CD4-positive, alpha-beta memory T cell (primary cell): ENCODE results near the gene WDR26. TPM values are rescaled to one million over a fixed set of nuclear protein-coding genes. Genes with fewer than 3 reads are reported as not detected.

Experiments used
- CTCF ChIA-PET: fragments of 350-600 bp; sonication (Branson Sonifier 250); formaldehyde crosslinking; loops from one replicate; lab custom pipeline; 2021; ENCODE audit warnings: inconsistent platforms; ENCODE audit not compliant: partially characterized antibody; lab: Charles Lee
- POLR2A ChIA-PET: fragments of 350-600 bp; sonication (Branson Sonifier 250); formaldehyde crosslinking; loops from one replicate; lab custom pipeline; 2021; ENCODE audit not compliant: partially characterized antibody; lab: Charles Lee
- DNase-seq, 5 donors: peaks; one replicate each; pipeline versions ENCODE4 v3.0.0 to v3.0.0-alpha.2; 2020 to 2022; ENCODE audit warnings: mixed read lengths in 1 of 5
- H3K27ac ChIP-seq: one replicate; pipeline ENCODE4 v1.7.0; 2013; ENCODE audit warnings: low read depth, low read length
- H3K27me3 ChIP-seq: 2 replicates; pipeline ENCODE4 v1.7.0; 2013; ENCODE audit warnings: mild to moderate bottlenecking, low read length, moderate library complexity; ENCODE audit not compliant: insufficient read depth
- H3K36me3 ChIP-seq: 2 replicates; pipeline ENCODE4 v1.7.0; 2013; ENCODE audit warnings: mild to moderate bottlenecking, low read length, moderate library complexity; ENCODE audit not compliant: insufficient read depth
- H3K4me1 ChIP-seq: 2 replicates; pipeline ENCODE4 v1.7.0; 2013; ENCODE audit warnings: mild to moderate bottlenecking, low read length, moderate library complexity; ENCODE audit not compliant: insufficient read depth
- H3K4me3 ChIP-seq, 2 donors: one replicate each; pipeline ENCODE4 v1.7.0; 2013; ENCODE audit warnings: low read length in 2 of 2, mild to moderate bottlenecking in 1 of 2
- H3K9me3 ChIP-seq, 2 donors: one replicate each; pipeline ENCODE4 v1.7.0; 2013; ENCODE audit warnings: low read length in 2 of 2, control low read depth in 1 of 2; ENCODE audit not compliant: control insufficient read depth in 1 of 2
- H3K27ac Mint-ChIP-seq, 7 donors: one replicate each; pipeline ENCODE4 v1.8.0; 2020 to 2021; ENCODE audit warnings: mixed read lengths in 7 of 7, mild to moderate bottlenecking in 6 of 7, inconsistent platforms in 3 of 7, moderate library complexity in 3 of 7
- H3K27me3 Mint-ChIP-seq, 2 donors: one replicate each; pipeline ENCODE4 v1.8.0; 2020 to 2021; ENCODE audit warnings: mixed read lengths in 2 of 2
- H3K36me3 Mint-ChIP-seq, 2 donors: one replicate each; pipeline ENCODE4 v1.8.0; 2020 to 2021; ENCODE audit warnings: mixed read lengths in 2 of 2, inconsistent platforms in 1 of 2, mild to moderate bottlenecking in 1 of 2
- H3K4me1 Mint-ChIP-seq, 4 donors: one replicate each; pipeline ENCODE4 v1.8.0; 2020 to 2021; ENCODE audit warnings: mixed read lengths in 4 of 4, mild to moderate bottlenecking in 1 of 4
- H3K4me3 Mint-ChIP-seq, 8 donors: one replicate each; pipeline ENCODE4 v1.8.0; 2020 to 2021; ENCODE audit warnings: mixed read lengths in 8 of 8, mild to moderate bottlenecking in 7 of 8, moderate library complexity in 6 of 8, inconsistent platforms in 3 of 8
- H3K9me3 Mint-ChIP-seq, 8 donors: one replicate each; pipeline ENCODE4 v1.8.0; 2020 to 2021; ENCODE audit warnings: mixed read lengths in 8 of 8, mild to moderate bottlenecking in 5 of 8, inconsistent platforms in 3 of 8, moderate library complexity in 1 of 8
- intact Hi-C: fragments of 100-400 bp; cut with micrococcal nuclease; formaldehyde crosslinking; loops from one replicate; pipeline ENCODE4 v1.15.1; 2023
- polyA plus RNA-seq, 2 donors: library from polyadenylated mRNA; unstranded; fragments of 300-500 nt; fragmentation: Illumina TruSeq; gene quantifications; one replicate each; pipeline ENCODE4 v1.2.3, GENCODE V29; 2021
- total RNA-seq, 2 experiments: library from RNA; stranded (reverse); gene quantifications; one replicate each; pipeline ENCODE4 v1.2.3, GENCODE V29; 2021

The WDR26 gene
- total and polyA plus RNA-seq, 4 experiments from 2014 or later: 2.9 to 123 (median 62.4) TPM

- H3K4me3 ChIP-seq: no peak overlapping the region
- no peaks in the 10 kb centered on the region for H3K36me3 ChIP-seq
- intact Hi-C loops: loop anchor here (10.0 kb wide), 1 partner anchor 54 kb away; no protein-coding TSS in a partner anchor
- no peaks in the 10 kb centered on the region for H3K27me3 ChIP-seq
- DNase-seq: no peak
- H3K4me3 Mint-ChIP-seq: no peak overlapping the region
- CTCF ChIA-PET: interaction anchor here (1.2 to 2.3 kb wide), 2 partner anchors 18 to 62 kb away, joined by 3 to 20 read pairs; no protein-coding TSS in a partner anchor
- H3K27ac Mint-ChIP-seq: no peak overlapping the region
- H3K4me1 Mint-ChIP-seq: peaks cover 17 to 35% (median 24%) of the 10 kb centered on the region in 4 donors
- H3K27me3 Mint-ChIP-seq: no peaks in the 10 kb centered on the region
- no peaks in the 10 kb centered on the region for H3K9me3 ChIP-seq
- peaks cover 27% of the 10 kb centered on the region for H3K4me1 ChIP-seq
- POLR2A ChIA-PET: no interaction called here
- H3K27ac ChIP-seq: no peak overlapping the region
- no peaks in the 10 kb centered on the region for H3K9me3 Mint-ChIP-seq
- peaks cover 9 to 13% of the 10 kb centered on the region in 2 donors for H3K36me3 Mint-ChIP-seq
Measured at GRCh38 chr1:224438989-224439388, 4.4 kb upstream of the WDR26 start.

DNA sequence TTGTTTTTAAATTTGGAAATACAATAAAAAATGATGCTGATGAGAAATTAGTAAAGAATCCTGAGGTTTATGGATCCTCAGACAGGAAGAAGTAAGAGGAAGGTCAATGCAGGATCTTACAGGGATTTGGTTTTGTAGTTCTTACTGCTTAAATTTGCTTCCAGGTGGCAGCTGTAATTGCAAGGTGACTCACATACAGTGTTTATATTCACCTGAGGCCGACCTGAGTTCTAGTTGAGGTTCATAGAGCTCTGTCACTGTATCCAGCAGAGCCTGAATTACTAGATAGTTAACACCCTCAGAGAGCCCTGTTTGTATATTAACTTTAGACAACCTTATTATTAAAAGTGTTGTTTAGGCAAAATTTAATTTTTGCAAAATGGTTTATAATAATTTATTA lies 1.4 kb upstream of the WDR26 start:
- ChIA-PET CTCF (interaction anchor here (0.8 to 9.7 kb wide), 2 partner anchors 11 to 21 kb away, joined by 3 to 79 read pairs; no protein-coding TSS in a partner anchor), POLR2A (interaction anchor here (1.5 to 7.6 kb wide), 3 partner anchors 49 to 322 kb away, joined by 4 to 43 read pairs (median 7); partner anchors contain the start of gene FBXO28)
- peak in 1 of 5 donors; percentile 43 for DNase-seq
- Histone ChIP-seq H3K9me3 (no peaks in the 10 kb centered on the region), H3K36me3 (no peaks in the 10 kb centered on the region), H3K4me1 (peaks cover 45% of the 10 kb centered on the region), H3K27ac (peak overlapping the region; percentile 94), H3K4me3 (peak overlapping the region; percentile 73 to 96), H3K27me3 (no peaks in the 10 kb centered on the region)
- Mint-ChIP-seq H3K4me3 (peak overlapping the region; percentile 93 to 97 (median 96)), H3K36me3 (peaks cover 4 to 24% of the 10 kb centered on the region in 2 donors), H3K4me1 (peaks cover 35 to 61% (median 42%) of the 10 kb centered on the region in 4 donors), H3K27me3 (no peaks in the 10 kb centered on the region), H3K27ac (peak overlapping the region; percentile 97 to 99 (median 99)), H3K9me3 (no peaks in the 10 kb centered on the region)
- intact Hi-C loops: loop anchor here (10.0 kb wide), 1 partner anchor 51 kb away; no protein-coding TSS in a partner anchor

DNA sequence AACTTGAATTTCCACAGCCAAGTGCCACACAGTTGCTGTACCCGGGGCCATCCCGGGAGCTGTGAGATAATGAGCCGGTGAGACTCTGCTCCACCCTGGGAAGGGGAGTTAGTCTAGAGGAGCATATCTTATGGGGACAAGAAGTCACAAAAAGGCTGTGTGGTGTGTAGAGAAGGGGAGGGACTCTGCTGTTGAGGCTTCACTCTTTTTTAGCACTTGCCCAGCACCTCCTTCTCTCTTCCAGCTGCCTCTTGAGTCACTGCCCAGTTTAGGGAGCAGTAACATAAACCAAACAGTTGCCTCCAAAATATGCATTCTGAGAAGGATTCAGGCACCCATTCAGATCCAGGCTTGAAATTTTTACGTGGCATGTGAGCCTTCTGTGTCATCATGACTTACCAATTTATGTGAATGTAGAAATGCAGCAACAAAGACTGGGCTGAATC lies 744 bp upstream of the WDR26 start:
- CTCF ChIA-PET: interaction anchor here (1.3 to 9.7 kb wide), 2 partner anchors 22 to 319 kb away, joined by 4 to 79 read pairs; no protein-coding TSS in a partner anchor
- no peaks in the 10 kb centered on the region for H3K27me3 Mint-ChIP-seq
- Histone ChIP-seq H3K4me3 (peak overlapping the region; percentile 73 to 96), H3K27ac (peak overlapping the region; percentile 94), H3K9me3 (no peaks in the 10 kb centered on the region), H3K27me3 (no peaks in the 10 kb centered on the region), H3K36me3 (no peaks in the 10 kb centered on the region), H3K4me1 (peaks cover 52% of the 10 kb centered on the region)
- intact Hi-C loops: loop anchor here (10.0 kb wide), 1 partner anchor 51 kb away; no protein-coding TSS in a partner anchor
- peaks cover 39 to 67% (median 48%) of the 10 kb centered on the region in 4 donors for H3K4me1 Mint-ChIP-seq
- H3K9me3 Mint-ChIP-seq: no peaks in the 10 kb centered on the region
- POLR2A ChIA-PET: interaction anchor here (0.7 to 7.6 kb wide), 14 partner anchors 8 to 321 kb away, joined by 3 to 43 read pairs (median 8); partner anchors contain the start of genes CNIH4, DEGS1, FBXO28 and NVL
- H3K4me3 Mint-ChIP-seq: peak overlapping the region; percentile 93 to 97 (median 96)
- H3K27ac Mint-ChIP-seq: peak overlapping the region; percentile 97 to 99 (median 99)
- peaks cover 7 to 29% of the 10 kb centered on the region in 2 donors for H3K36me3 Mint-ChIP-seq
- DNase-seq: no peak

- Histone ChIP-seq H3K4me1 (peaks cover 65% of the 10 kb centered on the region), H3K27ac (peak overlapping the region; percentile 81), H3K9me3 (no peaks in the 10 kb centered on the region), H3K4me3 (peak overlapping the region in 1 of 2 donors; percentile 96), H3K36me3 (peaks cover 9% of the 10 kb centered on the region), H3K27me3 (no peaks in the 10 kb centered on the region)
- peak overlapping the region; percentile 90 to 97 (median 95) for H3K4me3 Mint-ChIP-seq
- intact Hi-C loops: loop anchor here (1.0 to 10.0 kb wide), 7 partner anchors 23 to 1721 kb away; partner anchors contain the start of genes AIDA, BROX, CNIH4 and DEGS1
- ChIA-PET POLR2A (interaction anchor here (0.5 to 7.6 kb wide), 29 partner anchors 9 to 994 kb away, joined by 3 to 43 read pairs (median 7); partner anchors contain the start of genes CNIH4, DEGS1, FBXO28 and LBR), CTCF (interaction anchor here (1.0 to 9.7 kb wide), 3 partner anchors 23 to 318 kb away, joined by 3 to 79 read pairs (median 4); no protein-coding TSS in a partner anchor)
- H3K27ac Mint-ChIP-seq: peak overlapping the region; percentile 81 to 99 (median 97)
- H3K9me3 Mint-ChIP-seq: no peaks in the 10 kb centered on the region
- H3K4me1 Mint-ChIP-seq: peaks cover 41 to 73% (median 51%) of the 10 kb centered on the region in 4 donors
- DNase-seq: peak; percentile 55 to 71 (median 63)
- H3K36me3 Mint-ChIP-seq: peaks cover 5 to 34% of the 10 kb centered on the region in 2 donors
- no peaks in the 10 kb centered on the region for H3K27me3 Mint-ChIP-seq
Measured at GRCh38 chr1:224433701-224434672, 610 bp downstream of the WDR26 start.

- H3K4me1 ChIP-seq: peaks cover 71% of the 10 kb centered on the region
- Mint-ChIP-seq H3K9me3 (no peaks in the 10 kb centered on the region), H3K4me1 (peaks cover 41 to 75% (median 53%) of the 10 kb centered on the region in 4 donors), H3K4me3 (peak overlapping the region; percentile 89 to 97 (median 94)), H3K36me3 (peaks cover 4 to 35% of the 10 kb centered on the region in 2 donors), H3K27me3 (no peaks in the 10 kb centered on the region), H3K27ac (peak overlapping the region; percentile 81 to 97 (median 92))
- H3K27ac ChIP-seq: peak overlapping the region; percentile 81
- H3K36me3 ChIP-seq: peaks cover 9% of the 10 kb centered on the region
- DNase-seq: peak; percentile 32 to 69 (median 33)
- H3K9me3 ChIP-seq: no peaks in the 10 kb centered on the region
- no peaks in the 10 kb centered on the region for H3K27me3 ChIP-seq
- peak overlapping the region; percentile 58 to 79 for H3K4me3 ChIP-seq
- POLR2A ChIA-PET: interaction anchor here (0.6 to 7.6 kb wide), 17 partner anchors 8 to 319 kb away, joined by 3 to 43 read pairs (median 9); partner anchors contain the start of genes CNIH4, DEGS1, FBXO28 and NVL
- intact Hi-C loops: loop anchor here (2.0 to 10.0 kb wide), 5 partner anchors 48 to 1720 kb away; partner anchors contain the start of genes AIDA, BROX, DEGS1 and H3-3A
- CTCF ChIA-PET: interaction anchor here (1.1 to 9.7 kb wide), 3 partner anchors 24 to 317 kb away, joined by 3 to 79 read pairs (median 10); no protein-coding TSS in a partner anchor
Measured at GRCh38 chr1:224433041-224433691, 1.4 kb downstream of the WDR26 start.

DNA sequence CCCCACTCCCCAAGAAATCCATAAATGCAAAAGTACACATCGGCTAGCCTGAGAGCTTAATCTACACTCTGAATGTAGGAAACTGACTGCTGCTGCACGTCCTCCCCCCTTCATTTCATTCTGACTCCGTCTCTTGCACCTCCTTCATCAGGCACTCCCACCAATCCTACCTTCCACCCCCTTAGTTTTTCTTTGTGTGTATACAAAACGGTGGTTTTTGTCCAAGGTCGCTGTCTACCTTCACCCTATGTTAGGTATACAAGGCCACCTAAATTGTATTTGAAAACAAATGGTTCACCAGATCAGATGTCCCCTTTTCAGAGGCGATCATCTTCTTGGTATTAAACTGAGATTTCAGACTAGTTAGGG lies 1.9 kb downstream of the WDR26 start:
- peak overlapping the region; percentile 58 to 79 for H3K4me3 ChIP-seq
- ChIA-PET CTCF (interaction anchor here (1.1 to 9.7 kb wide), 3 partner anchors 24 to 317 kb away, joined by 3 to 79 read pairs (median 10); no protein-coding TSS in a partner anchor), POLR2A (interaction anchor here (0.6 to 7.6 kb wide), 16 partner anchors 10 to 319 kb away, joined by 3 to 43 read pairs (median 8); partner anchors contain the start of genes DEGS1, FBXO28 and NVL)
- peak overlapping the region; percentile 81 for H3K27ac ChIP-seq
- peaks cover 74% of the 10 kb centered on the region for H3K4me1 ChIP-seq
- no peaks in the 10 kb centered on the region for H3K9me3 Mint-ChIP-seq
- peak overlapping the region; percentile 81 to 97 (median 92) for H3K27ac Mint-ChIP-seq
- no peaks in the 10 kb centered on the region for H3K27me3 Mint-ChIP-seq
- intact Hi-C loops: loop anchor here (2.0 to 10.0 kb wide), 5 partner anchors 48 to 1720 kb away; partner anchors contain the start of genes AIDA, BROX, DEGS1 and H3-3A
- peaks cover 4 to 39% of the 10 kb centered on the region in 2 donors for H3K36me3 Mint-ChIP-seq
- DNase-seq: peak in 4 of 5 donors; percentile 19 to 43 (median 26)
- H3K36me3 ChIP-seq: peaks cover 9% of the 10 kb centered on the region
- no peaks in the 10 kb centered on the region for H3K9me3 ChIP-seq
- H3K4me1 Mint-ChIP-seq: peaks cover 43 to 75% (median 57%) of the 10 kb centered on the region in 4 donors
- H3K27me3 ChIP-seq: no peaks in the 10 kb centered on the region
- peak overlapping the region; percentile 89 to 97 (median 94) for H3K4me3 Mint-ChIP-seq
